ENCODE measurements around the gene FBRSL1. TPM values are rescaled to one million over a fixed set of nuclear protein-coding genes. Genes with fewer than 3 reads are reported as not detected.

Gene FBRSL1
- total and polyA plus RNA-seq, 2 donors (not counting 3 experiments of a cell fraction or from before 2014, with no cell fraction given): 19.3 to 79.8 TPM

DNA sequence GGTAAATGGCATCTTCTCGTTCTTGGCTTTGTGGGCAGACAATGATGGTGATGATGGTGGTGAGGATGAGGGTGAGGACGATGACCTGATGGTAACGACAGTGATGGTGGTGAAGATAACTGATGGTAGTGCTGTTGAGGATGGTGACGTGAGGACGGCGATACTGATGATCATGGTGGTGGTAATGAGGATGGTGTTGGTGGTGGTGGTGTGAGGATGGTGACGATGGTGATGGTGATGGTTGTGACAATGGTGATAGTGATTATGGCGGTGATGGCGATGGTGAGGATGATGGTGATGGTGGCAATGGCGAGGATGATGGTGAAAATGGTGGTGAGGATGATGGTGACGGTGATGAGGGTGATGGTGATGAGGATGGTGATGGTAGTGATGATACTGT is 54.5 kb downstream of the FBRSL1 start:
- Histone ChIP-seq H3K27ac (ENCODE audit: insufficient read depth, low read depth, low read length) (no peak overlapping the region), H3K9me3 (replicated peaks; ENCODE audit: control insufficient read depth, insufficient read depth, low read length) (no peaks in the 10 kb centered on the region), H3K79me2 (ENCODE audit: control insufficient read depth, insufficient read depth, low read length) (no peaks in the 10 kb centered on the region), H2AFZ (ENCODE audit: low read depth, low read length) (no peak overlapping the region), H3K9ac (replicated peaks; ENCODE audit: extremely low read depth, insufficient read depth, low read length) (no peak overlapping the region), H3K27me3 (ENCODE audit: control insufficient read depth in 2 of 2, insufficient read depth in 2 of 2, low read length in 2 of 2) (no peaks in the 10 kb centered on the region), H3K4me1 (ENCODE audit: control insufficient read depth, extremely low read depth, insufficient read depth, low read length) (no peaks in the 10 kb centered on the region), H3K9me1 (replicated peaks; ENCODE audit: control insufficient read depth, extremely low read depth, insufficient read depth, low read length) (no peaks in the 10 kb centered on the region), H3K36me3 (ENCODE audit: control insufficient read depth in 2 of 2, extremely low read depth in 1 of 2, insufficient read depth in 2 of 2, low read length in 2 of 2) (no peaks in the 10 kb centered on the region), H4K20me1 (replicated peaks; ENCODE audit: control insufficient read depth, extremely low read depth, insufficient read depth, low read length) (no peaks in the 10 kb centered on the region), H3K4me2 (ENCODE audit: insufficient read depth, low read length) (no peak overlapping the region), H3K4me3 (replicated peaks in 1 of 3; ENCODE audit: insufficient read depth in 1 of 3, low read depth in 1 of 3, low read length in 3 of 3) (no peak overlapping the region)
- DNase-seq (ENCODE audit: low read depth, low spot score): no peak
- BruUV-seq (replicated peaks): no TSS peak
- no peak for FAIRE-seq
- intact Hi-C loops (cut with micrococcal nuclease): no loop called here
- ChIA-PET POLR2A (no interaction called here), CTCF (no interaction called here)
- TF ChIP-seq POLR2A (IDR thresholded peaks at IDR 0.05; ENCODE audit: low read depth, low read length) (no peak), MYC (IDR thresholded peaks at IDR 0.05; ENCODE audit: low read depth, low read length) (no peak), FOS (IDR thresholded peaks at IDR 0.05; ENCODE audit: borderline replicate concordance, insufficient read depth, low read length) (no peak), POLR2AphosphoS5 (IDR thresholded peaks at IDR 0.05; ENCODE audit: insufficient read depth, low read depth, low read length) (no peak)
- TF ChIP-seq, protein P1, sequence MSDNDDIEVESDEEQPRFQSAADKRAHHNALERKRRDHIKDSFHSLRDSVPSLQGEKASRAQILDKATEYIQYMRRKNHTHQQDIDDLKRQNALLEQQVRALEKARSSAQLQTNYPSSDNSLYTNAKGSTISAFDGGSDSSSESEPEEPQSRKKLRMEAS (IDR thresholded peaks at IDR 0.05; ENCODE audit: insufficient read depth, insufficient read length): no peak
- TF ChIP-seq, protein P2, sequence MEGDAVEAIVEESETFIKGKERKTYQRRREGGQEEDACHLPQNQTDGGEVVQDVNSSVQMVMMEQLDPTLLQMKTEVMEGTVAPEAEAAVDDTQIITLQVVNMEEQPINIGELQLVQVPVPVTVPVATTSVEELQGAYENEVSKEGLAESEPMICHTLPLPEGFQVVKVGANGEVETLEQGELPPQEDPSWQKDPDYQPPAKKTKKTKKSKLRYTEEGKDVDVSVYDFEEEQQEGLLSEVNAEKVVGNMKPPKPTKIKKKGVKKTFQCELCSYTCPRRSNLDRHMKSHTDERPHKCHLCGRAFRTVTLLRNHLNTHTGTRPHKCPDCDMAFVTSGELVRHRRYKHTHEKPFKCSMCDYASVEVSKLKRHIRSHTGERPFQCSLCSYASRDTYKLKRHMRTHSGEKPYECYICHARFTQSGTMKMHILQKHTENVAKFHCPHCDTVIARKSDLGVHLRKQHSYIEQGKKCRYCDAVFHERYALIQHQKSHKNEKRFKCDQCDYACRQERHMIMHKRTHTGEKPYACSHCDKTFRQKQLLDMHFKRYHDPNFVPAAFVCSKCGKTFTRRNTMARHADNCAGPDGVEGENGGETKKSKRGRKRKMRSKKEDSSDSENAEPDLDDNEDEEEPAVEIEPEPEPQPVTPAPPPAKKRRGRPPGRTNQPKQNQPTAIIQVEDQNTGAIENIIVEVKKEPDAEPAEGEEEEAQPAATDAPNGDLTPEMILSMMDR (IDR thresholded peaks at IDR 0.05; ENCODE audit: extremely low read depth in 1 of 2, insufficient read depth in 1 of 2, low read depth in 1 of 2, low read length in 2 of 2): no peak
- dilution Hi-C loops (cut with MboI; ENCODE audit: extremely low pct_ligation_motif_present, low sequenced_read_pairs): no loop called here
